Activated CD4-positive, alpha-beta T cell treated with anti-CD3 and anti-CD28 coated beads, Interleukin-2, amount 50 U/mL, for 4 hours (primary cell): ENCODE data around the gene AQP1.

Source experiments
- DNase-seq, 2 experiments: peaks; one replicate each; pipeline ENCODE4 v3.0.0-alpha.2; 2020

AQP1 gene

DNA sequence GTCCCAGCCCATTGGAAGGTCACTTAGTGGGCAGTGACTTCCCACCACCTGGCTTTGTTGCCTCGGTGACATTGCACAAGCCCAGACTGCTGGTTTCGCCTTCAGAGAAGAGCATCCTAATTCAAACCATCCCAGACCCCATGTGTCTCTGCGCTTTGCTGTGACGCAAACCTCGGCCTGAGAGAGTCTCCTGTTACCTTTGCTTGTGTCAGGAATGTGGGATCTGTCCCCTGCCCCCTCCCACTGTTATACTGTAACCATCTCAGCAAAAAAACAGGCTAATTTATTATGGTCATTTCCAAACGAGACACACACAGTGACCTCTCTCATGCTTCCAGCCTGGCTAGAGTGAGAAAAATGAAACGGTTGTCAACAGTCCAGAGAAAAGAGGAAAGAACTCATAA is 25.0 kb upstream of the AQP1 start:
- DNase-seq, result no peak

DNA sequence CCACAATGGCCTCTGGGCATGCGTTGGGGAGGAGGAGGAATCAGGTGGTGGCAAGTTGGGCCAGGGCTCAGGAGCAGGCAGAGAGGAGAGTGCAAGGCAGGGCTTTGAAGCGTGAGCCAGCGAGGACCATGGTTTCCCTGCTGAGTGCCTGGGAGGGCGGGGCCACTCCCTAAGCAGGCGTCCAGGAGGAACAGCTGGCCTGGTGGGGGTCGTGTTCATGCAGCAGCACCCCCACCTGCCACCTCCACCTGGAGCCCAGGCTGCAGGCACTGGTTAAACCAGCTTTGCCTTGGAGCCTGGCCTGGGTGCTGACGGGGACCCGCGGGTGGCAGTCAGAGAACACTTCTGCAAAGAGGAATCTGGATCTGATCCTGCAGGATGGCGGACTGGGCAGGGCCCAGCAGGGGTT is 24.2 kb upstream of the AQP1 start:
- no peak for DNase-seq

- no peak for DNase-seq
Observed at GRCh38 chr7:30888747-30889146, 22.9 kb upstream of the AQP1 start.

GRCh38 chr7:30890226-30890625 is 21.4 kb upstream of the AQP1 start:
- no peak for DNase-seq

- no peak for DNase-seq
Observed at GRCh38 chr7:30893357-30893756, 18.3 kb upstream of the AQP1 start.

DNA sequence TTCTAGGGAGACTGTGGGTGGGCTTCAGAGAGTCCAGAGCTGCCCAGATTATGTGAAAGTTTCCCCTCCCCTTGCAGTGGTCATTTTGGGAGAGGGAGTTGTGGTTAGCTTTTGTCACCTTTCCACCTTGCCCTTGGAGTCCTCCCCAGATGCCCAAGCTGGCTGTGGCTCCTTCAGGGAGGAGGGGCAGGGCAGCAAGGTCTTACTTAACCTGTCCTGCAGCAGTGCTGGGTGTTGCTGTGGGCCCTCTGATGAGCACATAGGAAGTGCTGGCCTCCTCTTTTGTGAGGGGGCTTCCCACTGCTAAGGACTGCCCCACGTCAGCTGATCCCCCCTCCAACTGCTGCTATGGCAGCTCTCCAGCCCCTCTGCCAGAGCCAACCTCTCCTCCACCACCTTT is 17.6 kb upstream of the AQP1 start:
- no peak for DNase-seq

DNA sequence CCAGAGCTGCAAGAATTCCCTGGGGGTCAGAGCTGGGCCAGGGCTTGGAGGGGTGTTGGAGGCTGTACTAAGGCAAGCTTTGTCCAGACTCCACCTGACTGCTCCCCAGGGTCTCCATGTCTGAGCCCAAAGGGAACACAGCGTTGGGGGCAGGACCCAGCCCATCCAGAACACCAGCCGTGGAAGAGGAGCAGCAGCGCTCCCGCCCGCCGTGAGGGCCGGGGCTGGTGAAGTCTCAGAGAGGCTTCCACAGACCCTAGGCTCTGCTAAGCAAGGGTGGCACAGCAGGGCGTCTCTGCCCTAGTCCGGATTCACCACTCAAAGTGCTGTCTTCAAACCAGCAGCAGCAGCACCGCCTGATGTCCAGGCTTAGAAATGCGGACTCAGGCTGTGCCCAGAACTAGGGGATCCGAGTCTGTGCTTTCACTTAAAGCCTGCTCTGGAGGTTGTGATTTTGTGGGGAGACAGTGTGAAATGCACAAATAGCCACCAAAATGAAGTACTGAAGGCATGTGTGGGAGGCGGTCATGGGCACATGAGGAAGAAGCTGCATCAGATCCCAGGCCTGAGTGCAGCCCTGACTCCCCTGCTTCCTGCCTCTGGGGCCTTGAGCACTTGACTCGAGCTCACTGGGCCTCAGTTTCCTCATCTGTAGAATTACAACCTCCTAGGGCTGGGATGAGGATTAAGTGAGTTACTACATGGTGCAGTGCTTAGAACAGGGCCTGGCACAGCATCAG is 16.6 kb upstream of the AQP1 start:
- no peak for DNase-seq

- DNase-seq, result no peak
Observed at GRCh38 chr7:30896036-30896435, 15.6 kb upstream of the AQP1 start.

DNA sequence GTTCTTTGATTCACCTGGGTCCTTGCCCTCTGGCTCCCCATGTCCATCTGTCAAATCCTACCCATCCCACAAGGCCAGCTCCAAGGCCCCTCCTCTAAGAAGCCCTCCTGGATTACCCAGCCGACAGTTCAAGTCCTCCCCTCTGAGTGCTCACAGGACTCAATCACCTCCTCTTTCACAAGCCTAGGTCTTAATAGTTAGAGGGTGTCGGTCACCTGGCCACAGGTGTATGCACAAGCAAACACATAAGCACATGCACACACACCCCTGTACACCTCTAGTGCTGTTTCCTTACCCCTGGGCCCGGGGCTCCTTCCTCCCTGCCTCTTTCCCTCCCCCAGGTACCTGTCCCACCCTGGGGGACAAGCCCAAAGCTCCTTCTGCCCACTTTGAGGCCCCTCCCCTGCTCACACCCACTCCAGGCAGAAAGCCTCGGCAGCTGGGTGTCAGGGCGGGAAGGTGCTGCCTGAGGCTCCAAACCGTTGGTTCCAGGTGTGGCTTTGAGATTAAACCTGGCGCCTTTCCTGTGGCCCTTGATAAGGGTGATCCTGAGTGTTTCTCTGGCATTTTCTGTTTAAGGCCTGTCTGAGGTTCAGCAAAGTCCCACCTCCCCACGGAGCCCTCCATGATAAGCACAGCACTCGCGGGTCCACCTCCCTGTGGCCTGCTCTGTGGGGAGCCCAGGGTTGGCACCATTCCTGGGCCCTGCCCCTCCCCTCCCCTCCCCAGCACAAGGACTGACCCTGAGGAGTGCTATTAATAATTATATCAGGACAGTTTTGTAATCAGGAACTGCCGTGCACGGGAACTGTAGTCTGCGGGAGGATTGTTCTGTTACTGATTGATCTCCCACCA is 14.6 kb upstream of the AQP1 start:
- DNase-seq, result no peak

GRCh38 chr7:30897770-30898169 is 13.9 kb upstream of the AQP1 start:
- no peak for DNase-seq

- no peak for DNase-seq
Observed at GRCh38 chr7:30898411-30898810, 13.2 kb upstream of the AQP1 start.

DNA sequence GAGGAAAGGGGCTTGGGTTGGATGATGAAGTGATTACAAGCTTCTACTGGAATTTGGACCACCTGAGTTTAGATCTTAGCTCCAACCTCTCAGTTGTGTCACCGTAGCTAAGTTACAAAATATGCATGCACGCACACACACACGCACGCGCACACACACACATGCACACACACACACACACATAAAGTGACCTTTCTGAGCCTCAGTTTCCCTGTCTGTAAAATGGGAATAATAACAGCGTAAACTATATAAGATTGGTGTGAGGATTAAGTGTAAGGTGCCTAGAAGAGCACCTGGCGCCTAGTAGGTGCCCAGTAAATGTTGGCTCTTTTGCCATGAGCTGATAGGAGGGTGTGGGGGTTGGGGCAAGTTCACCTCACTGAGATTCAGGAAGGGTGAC is 12.6 kb upstream of the AQP1 start:
- no peak for DNase-seq

- DNase-seq, result no peak
Observed at GRCh38 chr7:30899630-30900029, 12.0 kb upstream of the AQP1 start.

- DNase-seq, result no peak
Observed at GRCh38 chr7:30900053-30900452, 11.6 kb upstream of the AQP1 start.

GRCh38 chr7:30900803-30901362 is 10.8 kb upstream of the AQP1 start:
- no peak for DNase-seq

DNA sequence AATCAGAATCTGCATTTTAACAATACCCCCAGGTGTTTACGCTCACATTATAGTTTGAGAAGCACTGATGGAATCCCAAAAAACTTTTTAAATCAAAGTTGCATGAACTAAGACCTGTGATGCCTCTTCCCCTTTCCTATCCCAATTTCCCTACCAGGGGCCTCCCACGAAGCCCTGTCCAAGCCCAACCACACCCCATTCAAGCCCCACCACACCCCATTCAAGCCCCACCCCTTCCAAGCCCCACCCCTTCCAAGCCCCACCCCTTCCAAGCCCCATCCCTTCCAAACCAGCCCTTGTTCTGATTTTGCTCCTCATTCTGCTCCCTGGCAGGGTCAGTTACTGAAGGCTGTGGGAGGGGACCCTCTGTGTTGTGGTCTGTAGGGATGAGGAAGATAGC is 9.8 kb upstream of the AQP1 start:
- no peak for DNase-seq

GRCh38 chr7:30902466-30902865 is 9.2 kb upstream of the AQP1 start:
- no peak for DNase-seq

GRCh38 chr7:30903146-30903545 is 8.5 kb upstream of the AQP1 start:
- DNase-seq, result no peak

DNA sequence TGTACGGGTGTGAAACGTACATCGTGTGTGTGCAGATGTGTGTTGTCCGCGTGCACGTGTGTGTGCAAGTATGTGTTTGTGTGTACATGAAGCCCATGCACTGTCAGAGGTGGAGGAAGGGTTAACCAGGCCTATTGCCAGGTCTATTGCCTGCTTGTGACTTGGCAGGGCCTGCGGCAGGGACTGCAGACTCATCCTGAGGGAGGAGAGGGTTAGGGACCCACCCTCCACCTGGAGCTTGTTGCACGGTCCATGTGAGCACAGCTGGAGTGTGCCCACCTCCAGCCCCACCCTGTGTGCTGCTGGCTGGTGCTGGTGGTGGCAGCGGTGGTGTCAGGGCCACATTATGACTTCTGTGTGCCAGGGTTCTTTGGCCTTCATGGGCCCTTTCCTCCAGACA is 7.1 kb upstream of the AQP1 start:
- no peak for DNase-seq

- DNase-seq, result no peak
Observed at GRCh38 chr7:30905078-30906012, 6.3 kb upstream of the AQP1 start.

- no peak for DNase-seq
Observed at GRCh38 chr7:30906014-30906413, 5.6 kb upstream of the AQP1 start.

GRCh38 chr7:30906515-30907240 is 5.0 kb upstream of the AQP1 start:
- no peak for DNase-seq
